GM21423 (cell line): Measurements from ENCODE around the gene ENOPH1.
"Not testable (repeated sequence)": the region's sequence is repeated elsewhere in the genome, so short reads cannot be mapped to it uniquely, and the experiment has no call there.

ENCODE experiments used
- ATAC-seq: cut with Tn5 transposase; IDR thresholded peaks from one replicate; pipeline ENCODE4 v1.9.1; 2021; ENCODE audit warnings: mild to moderate bottlenecking, moderate library complexity; ENCODE audit not compliant: unreplicated experiment

ENOPH1 gene

DNA sequence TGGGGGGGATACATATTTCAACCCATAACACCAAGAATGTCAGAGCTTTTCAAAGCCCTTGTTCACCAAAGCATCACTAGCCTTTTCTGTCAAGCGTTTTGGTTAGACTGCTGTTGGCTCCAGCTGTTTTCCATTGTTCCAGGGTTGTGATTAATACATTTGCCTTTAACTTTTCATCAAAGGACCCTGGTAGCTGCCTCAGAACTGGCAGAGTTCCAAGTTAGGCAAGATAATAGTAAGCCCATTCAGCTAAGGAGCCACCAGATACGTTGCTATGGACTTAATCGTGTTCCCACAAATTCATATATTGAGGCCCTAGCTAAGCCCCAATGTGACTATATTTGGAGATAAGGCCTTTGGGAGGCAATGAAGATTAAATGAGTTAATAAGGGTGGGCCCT is 37.1 kb downstream of the ENOPH1 start:
- no peak for ATAC-seq

DNA sequence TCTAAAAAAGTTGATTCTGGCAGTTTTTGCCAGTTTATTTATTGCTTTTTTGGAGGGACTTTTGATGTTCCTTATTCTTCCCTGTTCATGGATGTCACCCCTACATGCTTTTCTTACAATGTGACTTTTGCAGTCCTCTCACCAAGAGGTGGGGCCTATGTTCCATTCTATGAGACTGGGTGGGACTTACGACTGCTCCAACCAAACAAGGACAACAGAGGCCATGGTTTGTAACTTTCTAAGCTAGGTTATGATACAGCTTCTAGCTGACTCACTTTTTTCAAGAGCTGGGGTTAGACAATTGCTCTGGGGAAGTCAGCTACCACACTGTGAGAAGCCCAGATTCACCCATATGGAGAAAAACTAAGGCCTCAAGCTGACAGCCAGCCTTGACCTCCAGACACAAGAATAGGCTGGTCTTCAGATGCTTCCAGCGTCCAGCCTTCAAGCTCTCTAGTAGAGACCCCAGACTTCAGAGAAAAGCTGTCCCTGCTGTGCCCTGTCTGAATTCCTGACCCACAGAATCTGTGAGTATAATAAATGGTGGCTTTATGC is 39.5 kb downstream of the ENOPH1 start:
- ATAC-seq: no peak

DNA sequence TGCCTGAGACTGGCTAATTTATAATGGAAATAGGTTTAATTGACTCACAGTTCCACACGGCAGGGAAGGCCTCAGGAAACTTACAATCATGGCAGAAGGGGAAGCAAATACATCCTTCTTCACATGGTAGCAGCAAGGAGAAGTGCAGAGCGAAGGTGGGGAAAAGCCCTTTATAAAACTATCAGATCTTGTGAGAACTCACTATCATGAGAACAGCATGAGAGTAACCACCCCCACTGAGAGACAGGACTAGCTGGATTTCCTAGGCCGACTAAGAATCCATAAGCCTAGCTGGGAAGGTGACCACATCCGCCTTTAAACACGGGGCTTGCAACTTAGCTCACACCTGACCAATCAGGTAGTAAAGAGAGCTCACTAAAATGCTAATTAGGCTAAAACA is 42.7 kb downstream of the ENOPH1 start:
- not testable (repeated sequence) for ATAC-seq

DNA sequence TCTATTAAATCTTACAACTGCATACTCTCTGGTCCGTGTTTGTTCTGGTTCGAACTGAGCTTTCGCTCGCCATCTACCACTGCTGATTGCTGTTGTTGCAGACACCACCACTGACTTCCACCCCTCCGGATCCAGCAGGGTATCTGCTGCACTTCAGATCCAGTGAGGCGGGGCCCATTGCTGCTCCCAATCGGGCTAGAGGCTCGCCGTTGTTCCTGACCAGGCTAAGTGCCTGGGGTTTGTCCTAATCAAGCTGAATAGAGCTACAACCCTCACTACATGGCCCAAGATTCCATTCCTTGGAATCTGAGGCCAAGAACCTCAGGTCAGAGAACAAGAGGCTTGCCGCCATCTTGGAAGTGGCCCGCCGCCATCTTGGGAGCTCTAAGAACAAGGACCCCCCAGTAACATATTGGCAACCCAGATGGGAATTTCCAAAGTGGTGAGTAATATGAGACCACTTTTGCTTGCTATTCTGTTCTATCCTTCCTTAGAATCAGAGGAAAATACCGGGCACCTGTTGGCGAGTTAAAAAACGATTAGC is 43.3 kb downstream of the ENOPH1 start:
- ATAC-seq: no peak

DNA sequence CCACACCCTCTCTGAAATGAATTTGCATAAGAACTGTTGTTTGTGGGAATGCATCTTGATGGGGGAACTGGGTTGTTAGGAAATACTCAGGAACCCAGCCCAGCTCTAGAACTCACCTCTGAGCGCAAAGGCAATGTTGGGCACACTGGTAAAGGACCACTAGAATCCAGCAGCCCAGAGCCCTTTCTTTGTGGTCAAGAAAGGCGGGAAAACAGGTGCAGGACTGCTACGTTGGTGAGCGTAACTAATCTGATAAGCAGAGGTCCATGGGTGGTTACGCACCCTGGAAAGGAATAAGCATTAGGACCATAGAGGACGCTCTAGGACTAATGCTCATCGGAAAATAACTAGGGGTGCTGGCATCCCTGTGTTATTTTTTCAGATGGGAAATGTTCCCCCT is 45.5 kb downstream of the ENOPH1 start:
- not testable (repeated sequence) for ATAC-seq

DNA sequence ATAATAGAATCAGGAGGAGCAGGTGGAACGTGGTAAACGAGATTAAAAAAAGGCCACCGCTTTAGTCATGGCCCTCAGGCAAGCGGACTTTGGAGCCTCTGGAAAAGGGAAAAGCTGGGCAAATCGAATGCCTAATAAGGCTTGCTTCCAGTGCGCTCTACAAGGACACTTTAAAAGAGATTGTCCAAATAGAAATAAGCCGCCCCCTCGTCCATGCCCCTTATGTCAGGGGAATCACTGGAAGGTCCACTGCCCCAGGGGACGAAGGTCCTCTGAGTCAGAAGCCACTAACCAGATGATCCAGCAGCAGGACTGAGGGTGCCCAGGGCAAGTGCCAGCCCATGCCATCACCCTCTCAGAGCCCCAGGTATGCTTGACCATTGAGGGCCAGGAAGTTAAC is 47.1 kb downstream of the ENOPH1 start:
- not testable (repeated sequence) for ATAC-seq

DNA sequence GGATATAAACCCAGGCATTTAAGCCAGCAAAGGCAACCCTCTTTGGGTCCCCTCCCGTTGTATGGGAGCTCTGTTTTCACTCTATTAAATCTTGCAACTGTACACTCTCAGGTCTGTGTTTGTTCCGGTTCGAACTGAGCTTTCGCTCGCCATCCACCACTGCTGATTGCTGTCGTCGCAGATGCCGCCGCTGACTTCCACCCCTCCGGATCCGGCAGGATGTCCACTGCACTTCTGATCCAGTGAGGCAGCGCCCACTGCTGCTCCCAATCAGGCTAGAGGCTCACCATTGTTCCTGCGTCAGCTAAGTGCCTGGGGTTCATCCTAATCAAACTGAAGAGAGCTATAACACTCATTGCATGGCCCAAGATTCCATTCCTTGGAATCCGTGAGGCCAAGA is 49.2 kb downstream of the ENOPH1 start:
- ATAC-seq: no peak

DNA sequence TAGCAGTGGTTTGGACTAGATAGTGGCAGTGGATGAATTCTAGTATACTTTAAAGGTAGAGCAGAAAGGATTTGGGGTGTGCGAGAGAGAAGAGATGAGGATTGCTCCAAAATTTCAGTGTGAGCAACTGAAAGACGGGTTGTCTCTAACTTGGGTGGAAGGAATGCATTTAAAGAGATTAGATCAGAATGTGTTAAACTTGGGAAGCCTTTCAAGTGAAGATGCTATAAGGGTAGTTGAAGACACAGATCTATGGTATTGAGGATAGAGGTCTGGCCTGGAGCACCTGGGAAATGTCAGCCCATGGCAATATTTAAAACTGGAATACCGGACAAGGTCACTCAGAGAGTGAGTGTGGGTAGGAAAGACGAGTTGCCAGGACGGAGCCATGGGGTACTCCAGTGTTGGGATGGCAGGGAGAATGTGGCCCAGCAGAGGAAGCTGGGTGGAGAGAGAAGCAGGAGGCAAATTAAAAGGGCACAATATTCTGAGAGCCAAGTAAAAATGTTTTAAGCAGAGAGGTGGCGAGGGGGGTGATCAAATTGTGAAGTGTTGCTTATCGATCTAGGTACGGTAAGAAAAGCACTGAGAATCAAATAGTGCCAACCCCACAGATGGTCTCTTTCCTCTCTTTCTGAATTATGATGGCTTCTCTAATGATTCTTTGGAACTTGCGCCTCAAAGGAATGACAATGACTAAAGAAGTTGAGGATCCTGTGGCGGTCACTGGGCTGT is 50.5 kb downstream of the ENOPH1 start:
- ATAC-seq: no peak

DNA sequence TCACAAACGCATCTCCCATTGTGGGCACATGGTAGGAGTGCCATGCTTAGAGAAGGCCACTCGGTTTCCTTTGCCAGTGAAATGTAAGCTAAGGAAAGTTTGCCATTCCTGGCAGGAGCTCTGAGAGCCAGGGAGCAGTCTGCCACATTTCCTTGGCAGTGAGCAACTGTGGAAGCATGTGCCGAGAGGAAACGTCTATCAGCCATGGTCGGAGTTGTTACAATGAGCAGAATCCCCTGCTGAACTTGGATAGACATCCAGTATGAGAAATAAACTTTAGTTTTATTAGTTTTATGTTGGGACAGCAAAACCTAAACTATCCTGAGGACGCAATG is 51.1 kb downstream of the ENOPH1 start:
- ATAC-seq: no peak

DNA sequence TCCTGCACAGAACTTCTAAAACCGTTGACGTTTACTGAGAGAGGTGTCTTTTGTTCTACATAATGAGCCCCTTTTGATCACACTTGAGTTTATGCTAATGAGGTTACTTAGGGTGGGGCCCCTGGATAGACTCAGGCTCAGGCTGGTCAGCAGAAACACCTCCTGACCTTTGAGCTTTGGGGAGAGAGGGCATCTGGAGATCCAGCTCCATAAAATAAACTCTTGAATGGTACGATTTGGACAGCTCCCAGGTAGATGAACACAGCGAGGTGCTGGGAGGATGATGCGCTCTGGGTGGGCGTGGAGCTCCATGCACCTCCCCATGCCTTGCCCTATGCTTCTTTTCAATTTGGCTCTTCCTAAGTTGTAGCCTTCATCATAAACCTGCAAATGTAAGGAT is 52.0 kb downstream of the ENOPH1 start:
- no peak for ATAC-seq

DNA sequence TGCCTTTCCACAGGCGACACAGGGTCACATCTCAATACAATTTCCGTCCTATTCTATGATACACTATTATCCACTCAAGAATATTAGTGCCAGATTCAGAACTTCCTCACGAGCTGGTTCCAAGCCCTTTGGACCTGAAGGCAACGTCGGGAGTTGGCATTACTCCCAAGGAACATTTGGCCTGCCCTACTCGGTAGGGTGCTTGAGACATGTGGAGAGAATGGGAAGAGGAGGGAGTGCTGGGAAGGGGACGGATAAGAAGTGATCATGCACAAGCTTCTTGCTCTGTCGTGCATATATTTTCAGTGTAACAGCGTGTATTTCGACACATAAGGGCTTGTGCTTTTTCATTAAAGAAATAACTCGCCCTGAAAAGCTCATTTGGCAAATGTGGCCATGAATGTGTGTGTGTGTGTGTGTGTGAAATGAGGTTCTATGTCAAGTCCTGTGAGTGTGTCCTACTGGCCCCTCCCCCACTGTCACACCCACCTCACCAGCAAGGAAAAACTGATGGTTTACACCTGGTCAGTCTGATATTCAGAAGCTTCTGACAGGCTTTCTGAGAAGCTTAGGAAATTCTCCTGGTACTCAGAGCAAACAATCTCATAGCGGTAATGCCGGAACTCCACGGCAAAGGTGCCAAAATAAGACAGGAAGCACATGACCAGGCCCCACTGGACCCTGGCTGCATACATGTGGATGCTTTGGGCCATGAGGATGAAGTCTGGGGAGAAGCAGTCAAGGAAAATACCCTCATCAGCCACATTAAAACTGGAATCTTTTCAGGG is 54.8 kb downstream of the ENOPH1 start:
- no peak for ATAC-seq

DNA sequence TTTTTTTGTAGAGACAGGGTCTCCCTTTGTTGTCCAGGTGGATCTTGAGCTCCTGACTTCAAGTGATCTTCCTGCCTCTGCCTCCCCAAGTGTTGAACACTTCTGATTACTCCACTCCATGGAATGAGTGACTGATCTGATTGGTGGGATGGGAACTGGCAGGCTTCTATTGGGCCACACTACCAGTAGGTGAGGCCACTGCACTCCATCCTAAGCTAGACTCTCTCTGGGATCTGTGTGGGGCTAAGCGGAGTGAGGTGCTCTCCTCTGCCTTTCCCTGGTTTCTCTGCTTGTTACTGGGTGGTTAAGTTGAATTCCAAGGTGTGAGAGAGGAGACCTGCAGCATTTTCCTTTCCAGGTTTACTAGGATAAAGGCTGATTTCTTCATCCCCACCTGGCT is 58.7 kb downstream of the ENOPH1 start:
- ATAC-seq: no peak

DNA sequence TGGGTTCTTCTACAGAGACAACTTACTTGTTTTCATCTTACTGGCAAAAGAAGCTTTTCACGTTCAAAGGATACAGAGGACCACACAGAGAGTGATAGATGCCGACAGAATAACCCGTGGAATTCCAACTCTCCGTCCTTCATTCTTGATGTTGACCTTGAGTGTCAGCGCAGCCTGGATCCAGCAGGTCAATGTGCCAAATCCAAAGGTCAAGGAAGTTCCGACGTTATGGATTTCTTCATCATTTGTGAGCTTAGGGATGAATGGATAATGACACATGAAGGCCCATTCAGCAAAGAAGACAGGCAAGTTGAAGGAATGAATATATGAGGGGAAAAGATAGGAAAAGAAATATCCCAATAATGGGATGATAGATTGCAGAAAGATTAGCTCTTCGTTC is 59.6 kb downstream of the ENOPH1 start:
- no peak for ATAC-seq

DNA sequence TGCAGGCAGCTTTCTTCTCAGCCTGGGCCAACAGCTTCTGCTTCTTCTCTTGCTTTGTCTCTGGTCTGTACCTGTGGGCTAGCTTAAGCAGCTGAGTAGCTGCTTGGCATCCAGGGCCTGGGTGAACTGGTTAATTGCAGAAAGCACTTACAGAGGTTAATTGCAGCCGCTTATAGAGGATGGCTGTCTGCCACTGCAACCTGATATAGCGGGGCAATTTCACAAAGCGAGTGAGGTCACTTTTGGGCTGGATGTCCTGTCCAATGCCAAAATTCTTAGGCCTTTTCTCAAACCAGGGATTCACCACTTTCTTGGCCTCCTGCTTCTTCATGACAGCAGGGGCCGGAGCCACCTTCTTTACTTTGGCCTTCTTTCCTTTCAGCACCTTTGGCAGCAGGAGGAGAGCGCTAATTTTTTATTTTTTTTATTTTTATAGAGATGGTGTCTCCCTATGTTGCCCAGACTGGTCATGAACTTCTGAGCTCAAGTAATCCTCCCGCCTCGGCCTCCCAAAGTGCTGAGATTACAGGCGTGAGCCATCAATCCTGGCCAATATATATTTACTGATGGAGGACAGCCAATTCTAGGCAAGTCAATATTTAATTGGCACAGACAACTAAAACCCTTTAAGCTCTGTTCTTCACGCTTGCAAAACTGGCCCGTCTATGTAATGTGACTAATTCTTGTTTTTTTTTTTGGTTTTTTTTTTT is 61.0 kb downstream of the ENOPH1 start:
- ATAC-seq: no peak

DNA sequence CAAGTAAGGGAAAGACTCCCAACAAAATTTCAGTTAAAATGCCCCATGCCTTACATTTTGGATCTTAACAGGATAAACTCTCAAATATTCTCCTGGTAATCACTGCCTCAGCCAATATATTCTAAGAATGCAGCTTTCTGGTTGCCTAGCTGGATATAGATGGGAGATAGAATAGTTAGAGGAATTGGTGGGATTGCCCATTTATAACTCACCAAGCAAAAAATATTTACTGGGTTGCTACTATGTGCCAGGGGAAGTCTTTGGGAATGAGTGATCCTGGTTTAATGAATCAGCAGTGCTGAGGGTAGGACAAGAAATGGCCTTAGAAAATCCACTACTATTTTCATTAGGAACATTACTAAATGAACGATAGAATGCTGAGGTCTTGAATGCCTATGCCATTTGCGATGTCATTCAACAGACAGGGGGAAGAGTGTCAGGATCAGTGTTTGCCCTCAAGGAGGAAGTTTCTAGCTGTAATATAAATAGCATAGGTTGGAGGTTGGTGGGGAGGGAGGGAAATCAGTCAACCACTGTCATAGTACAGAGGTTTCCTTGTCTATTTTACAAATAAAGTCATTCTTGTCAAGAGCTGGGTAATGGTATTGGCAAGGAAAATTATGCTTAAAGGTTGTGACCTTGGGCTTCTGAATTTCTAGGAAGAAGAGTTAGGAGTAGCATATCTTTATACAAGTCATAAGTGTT is 63.5 kb downstream of the ENOPH1 start:
- no peak for ATAC-seq

DNA sequence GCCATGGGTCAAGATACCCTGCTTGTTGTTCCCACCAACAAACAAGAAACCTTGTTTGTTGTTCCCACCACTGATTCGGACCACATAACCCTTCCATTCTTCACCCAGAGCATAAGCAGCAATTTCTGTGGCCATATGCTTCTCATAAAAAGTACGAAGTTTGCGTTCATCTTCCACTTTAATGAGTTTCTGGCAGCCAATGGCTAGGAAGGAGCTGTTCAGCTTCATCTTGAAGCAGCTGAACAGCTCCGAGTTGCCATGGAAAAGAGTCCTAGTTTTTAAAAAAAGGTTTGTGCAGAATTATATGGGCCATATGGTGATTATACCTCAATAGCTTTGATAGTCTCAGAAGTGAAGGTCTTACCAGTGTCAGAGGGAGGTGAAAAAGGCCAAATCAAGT is 65.3 kb downstream of the ENOPH1 start:
- ATAC-seq: no peak

DNA sequence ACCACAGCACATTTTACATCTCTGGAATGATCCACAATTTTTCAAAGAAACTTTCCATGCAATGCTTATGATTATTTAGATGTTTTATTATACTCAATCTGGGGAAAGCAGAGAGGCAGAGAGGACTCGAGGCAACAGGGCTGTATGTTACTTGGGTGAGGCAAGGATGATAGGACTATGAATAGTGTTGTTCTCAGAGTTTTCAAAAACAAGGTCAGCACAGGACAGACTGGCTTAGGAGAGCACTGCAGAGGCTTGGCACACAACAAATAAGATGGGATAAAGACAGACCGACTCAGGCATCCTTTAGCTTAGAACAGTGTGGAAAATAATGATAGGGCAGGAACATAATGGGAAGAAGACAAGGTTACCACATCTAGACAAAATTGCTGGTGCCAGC is 66.0 kb downstream of the ENOPH1 start:
- no peak for ATAC-seq

DNA sequence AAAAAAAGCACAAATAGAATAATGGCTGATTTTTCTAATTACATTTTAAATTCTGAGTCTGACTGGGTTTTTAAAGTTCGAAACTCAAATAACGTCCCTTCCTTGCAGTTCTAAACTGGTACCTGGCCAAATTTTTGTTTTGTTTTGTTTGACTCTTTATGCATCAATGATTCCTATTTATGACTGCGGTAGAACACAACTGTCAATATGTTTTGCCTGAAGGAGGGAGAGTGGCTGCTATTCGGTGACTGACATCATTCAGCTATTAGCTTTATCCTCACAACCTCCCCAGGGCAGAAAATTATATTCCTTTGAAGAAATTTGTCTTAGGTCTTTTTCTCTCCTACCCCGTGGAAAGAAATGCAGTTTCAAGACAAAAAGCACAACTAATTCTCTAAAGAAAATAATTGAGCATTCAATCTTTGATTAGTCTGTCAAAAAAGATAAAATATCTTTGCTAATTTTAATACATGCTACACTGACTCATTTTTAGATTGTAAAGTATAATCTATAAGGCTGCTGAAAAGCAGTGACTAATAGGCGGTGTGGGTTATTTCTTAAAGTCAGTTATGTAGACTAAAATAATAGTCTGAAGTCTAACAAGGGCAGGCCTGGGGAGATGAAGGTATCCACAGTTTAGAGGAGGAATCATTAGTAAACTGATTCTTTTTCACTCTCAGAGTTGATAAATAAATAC is 69.5 kb downstream of the ENOPH1 start:
- no peak for ATAC-seq

DNA sequence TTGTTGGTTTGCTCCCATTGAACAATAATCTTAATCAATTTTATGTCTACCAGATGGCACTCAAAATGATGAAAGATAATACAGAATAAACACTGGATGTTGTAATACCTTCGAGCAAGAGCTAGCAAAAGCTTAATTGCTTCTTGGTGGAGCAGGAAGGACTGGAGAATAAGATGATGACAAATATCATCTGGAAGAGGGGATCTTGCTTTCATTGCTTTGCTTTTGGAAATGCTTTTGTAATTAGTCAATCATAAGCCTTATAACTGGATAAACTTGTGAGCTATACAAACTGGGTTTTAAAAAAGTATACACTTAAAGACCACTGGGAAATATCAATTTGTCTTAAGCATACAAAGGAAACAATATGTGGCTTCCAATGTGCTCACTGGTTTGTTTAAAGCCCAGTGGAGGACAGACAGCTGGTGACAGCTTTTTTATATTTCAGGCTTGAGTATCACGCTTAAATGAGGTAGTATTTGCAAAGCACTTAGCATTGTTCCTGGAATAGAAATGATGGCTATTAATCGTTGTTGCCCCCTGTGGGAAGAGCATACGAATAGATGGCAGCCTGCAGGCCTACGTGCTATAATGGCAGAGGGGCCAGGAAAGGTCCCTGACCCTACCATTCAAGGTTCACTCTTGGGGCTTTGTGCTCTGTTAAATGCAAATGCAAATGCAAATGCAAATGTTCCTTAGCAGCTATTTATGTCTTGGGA is 70.2 kb downstream of the ENOPH1 start:
- ATAC-seq: no peak

DNA sequence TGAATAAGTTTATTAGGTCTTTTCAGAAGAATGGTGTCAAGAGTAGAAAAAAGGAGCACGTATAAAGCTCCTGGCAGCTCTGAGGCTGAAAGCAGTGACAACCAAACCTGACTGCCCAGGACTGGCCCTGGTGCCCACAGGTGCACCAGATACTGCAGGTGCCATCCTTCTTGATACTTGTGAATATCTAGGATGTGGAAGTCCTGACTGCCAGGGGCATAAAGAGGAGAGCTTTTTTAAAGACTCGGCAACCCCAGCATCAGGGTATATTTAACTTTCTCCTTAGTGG is 70.7 kb downstream of the ENOPH1 start:
- ATAC-seq: no peak
